Measurements from ENCODE around the gene ARL13A. TPM values are rescaled to one million over a fixed set of nuclear protein-coding genes. Genes with fewer than 3 reads are reported as not detected.

The ARL13A gene
- total RNA-seq, 1 experiment from 2014 or later: not detected

- no peak for TF ChIP-seq EZH2phosphoT487 (IDR thresholded peaks at IDR 0.05; ENCODE audit: borderline replicate concordance)
- TF ChIP-seq POLR2AphosphoS5 (IDR thresholded peaks at IDR 0.05; ENCODE audit: low read depth, low read length): no peak
- no peak for TF ChIP-seq TCF7L2 (IDR thresholded peaks at IDR 0.05; ENCODE audit: borderline replicate concordance, extremely low read depth, insufficient read depth, insufficient read length)
These were observed 3.9 kb downstream of the ARL13A start (continued) for GRCh38 chrX:100973411-100973810.

GRCh38 chrX:100975212-100975611 lies 5.7 kb downstream of the ARL13A start:
- H3K9me3 ChIP-seq (ENCODE audit: control insufficient read depth in 1 of 2, insufficient read depth in 1 of 2, low read depth in 1 of 2, low read length in 2 of 2): no peaks in the 10 kb centered on the region
- intact Hi-C loops (cut with micrococcal nuclease): no loop called here
- H3K9ac ChIP-seq (ENCODE audit: low read length): no peak overlapping the region
- no peak overlapping the region for H2AFZ ChIP-seq (ENCODE audit: low read depth, low read length, poor library complexity, severe bottlenecking)
- no peak overlapping the region for H3K4me2 ChIP-seq (ENCODE audit: low read length)
- TF ChIP-seq EZH2phosphoT487 (IDR thresholded peaks at IDR 0.05; ENCODE audit: borderline replicate concordance) (no peak), JUND (IDR thresholded peaks at IDR 0.05) (no peak), REST (IDR thresholded peaks at IDR 0.05; ENCODE audit: low read depth) (no peak), SIN3A (IDR thresholded peaks at IDR 0.05; ENCODE audit: low read depth) (no peak), RAD21 (IDR thresholded peaks at IDR 0.05; ENCODE audit: low read depth) (no peak), CTCF (IDR thresholded peaks at IDR 0.05 in 2 of 3, conservative IDR thresholded peaks at IDR 0.05 in 1 of 3; ENCODE audit: borderline replicate concordance in 1 of 3, insufficient read depth in 1 of 3, low read depth in 2 of 3, low read length in 2 of 3) (no peak), ZBTB33 (IDR thresholded peaks at IDR 0.05; ENCODE audit: extremely low read depth, insufficient replicate concordance, low read length) (no peak)
- H3K4me1 ChIP-seq (ENCODE audit: control insufficient read depth in 1 of 2, insufficient read depth in 2 of 2, low read length in 2 of 2): peaks cover 3 to 9% of the 10 kb centered on the region in 2 experiments; a peak in 3 of 4 replicates
- DNase-seq (ENCODE audit: low read depth, low spot score) (no peak), ATAC-seq (no peak)
- H3K4me3 ChIP-seq (replicated peaks in 1 of 2; ENCODE audit: low read depth in 1 of 2, low read length in 2 of 2): no peak overlapping the region
- no peaks in the 10 kb centered on the region for H4K20me1 ChIP-seq (ENCODE audit: insufficient read depth)
- POLR2A ChIA-PET: no interaction called here
- no TSS peak for BruUV-seq (replicated peaks)
- no peaks in the 10 kb centered on the region for H3K79me2 ChIP-seq (ENCODE audit: insufficient read depth, low read length)
- no peaks in the 10 kb centered on the region for H3K9me2 ChIP-seq (ENCODE audit: insufficient read depth)
- RAD21 ChIA-PET (ENCODE audit: low non-redundant PET in 1 of 2, low total read pairs in 2 of 2, uncharacterized antibody in 2 of 2, unreplicated experiment in 2 of 2): no interaction called here
- H3K27me3 ChIP-seq (ENCODE audit: insufficient read depth, low read length): no peaks in the 10 kb centered on the region
- CTCF ChIA-PET: no interaction called here
- no peaks in the 10 kb centered on the region for H3K36me3 ChIP-seq (ENCODE audit: control insufficient read depth in 1 of 2, insufficient read depth in 2 of 2, low read length in 2 of 2)
- H3K27ac ChIP-seq (ENCODE audit: low read depth, low read length): no peak overlapping the region
